HFF-Myc (cell line): ENCODE data around the gene TULP4.

Source experiments
- DNase-seq: peaks from one replicate; pipeline ENCODE4 v3.0.0-alpha.2; 2011; ENCODE audit warnings: low read depth; ENCODE audit errors: extremely low read depth
- H3K4me3 ChIP-seq: replicated peaks from 2 replicates; pipeline ENCODE4 v1.5.1; 2011; ENCODE audit warnings: low read depth, mild to moderate bottlenecking, control low read depth, low read length
- CTCF ChIP-seq: IDR thresholded peaks from 2 replicates; pipeline ENCODE4 v1.5.1; 2012; ENCODE audit warnings: mild to moderate bottlenecking, low read depth, low read length, control low read depth; ENCODE audit errors: missing control alignments

The TULP4 gene

GRCh38 chr6:158506601-158507000, 194.3 kb downstream of the TULP4 start:
- DNase-seq: no peak
- H3K4me3 ChIP-seq: no peak overlapping the region
- peak; percentile 45 for TF ChIP-seq CTCF

- no peak for TF ChIP-seq CTCF
- no peak overlapping the region for H3K4me3 ChIP-seq
- no peak for DNase-seq
Observed at GRCh38 chr6:158507174-158507573, 194.9 kb downstream of the TULP4 start.

GRCh38 chr6:158508450-158508849, 196.2 kb downstream of the TULP4 start:
- no peak for TF ChIP-seq CTCF
- no peak for DNase-seq

GRCh38 chr6:158509465-158509864, 197.2 kb downstream of the TULP4 start:
- no peak for DNase-seq
- no peak overlapping the region for H3K4me3 ChIP-seq
- TF ChIP-seq CTCF: no peak

More at GRCh38 chr6:158508450-158508849, 196.2 kb downstream of the TULP4 start:
- H3K4me3 ChIP-seq: no peak overlapping the region

GRCh38 chr6:158512809-158513208, 200.5 kb downstream of the TULP4 start:
- DNase-seq: no peak
- no peak for TF ChIP-seq CTCF
- H3K4me3 ChIP-seq: no peak overlapping the region

- no peak overlapping the region for H3K4me3 ChIP-seq
Observed at GRCh38 chr6:158514176-158514575, 201.9 kb downstream of the TULP4 start.

More at GRCh38 chr6:158514176-158514575, 201.9 kb downstream of the TULP4 start:
- no peak for TF ChIP-seq CTCF
- DNase-seq: no peak
